H1 (cell line): ENCODE data around the gene ATP13A2. TPM values are rescaled to one million over a fixed set of nuclear protein-coding genes. Genes with fewer than 3 reads are reported as not detected.

Source experiments
- CTCF ChIA-PET: fragments of 300-600 bp; sonication (Branson Sonifier 250); formaldehyde crosslinking; loops from one replicate; lab custom pipeline; 2021; ENCODE audit not compliant: partially characterized antibody; lab: Charles Lee
- POLR2A ChIA-PET: fragments of 300-600 bp; sonication (Branson Sonifier 250); formaldehyde crosslinking; loops from one replicate; lab custom pipeline; 2021; ENCODE audit warnings: inconsistent platforms; ENCODE audit not compliant: partially characterized antibody; lab: Charles Lee
- DNase-seq, 2 experiments: peaks; one replicate each; pipeline versions ENCODE4 v3.0.0 to v3.0.0-alpha.2; 2010 to 2022; ENCODE audit warnings: low spot score in 2 of 2, low read depth in 1 of 2, mixed read lengths in 1 of 2
- FAIRE-seq: peaks from 2 replicates; lab custom pipeline; 2011; peaks lifted over from hg19 to GRCh38; lab: Jason Lieb, UNC
- H2AFZ ChIP-seq: 2 replicates; pipeline ENCODE4 v1.8.1; 2012; ENCODE audit warnings: low read length, inconsistent platforms
- H2AK5ac ChIP-seq: 2 replicates; pipeline ENCODE4 v1.6.1; 2013; ENCODE audit warnings: low read depth, low read length
- H2BK120ac ChIP-seq: replicated peaks from 2 replicates; pipeline ENCODE3; 2013; ENCODE audit warnings: low read depth, low read length, inconsistent platforms
- H2BK12ac ChIP-seq: 2 replicates; pipeline ENCODE4 v1.6.1; 2013; ENCODE audit warnings: low read depth, low read length
- H2BK15ac ChIP-seq: 2 replicates; pipeline ENCODE4 v1.6.1; 2013; ENCODE audit warnings: low read length
- H2BK20ac ChIP-seq: 2 replicates; pipeline ENCODE4 v1.6.1; 2013; ENCODE audit warnings: low read length
- H2BK5ac ChIP-seq: 2 replicates; pipeline ENCODE4 v1.6.1; 2013; ENCODE audit warnings: low read depth, low read length
- H3K14ac ChIP-seq: 2 replicates; pipeline ENCODE4 v1.6.1; 2013; ENCODE audit warnings: inconsistent platforms; ENCODE audit not compliant: insufficient read length
- H3K18ac ChIP-seq: 2 replicates; pipeline ENCODE4 v1.6.1; 2013; ENCODE audit warnings: low read length; ENCODE audit errors: extremely low read depth
- H3K23ac ChIP-seq: 2 replicates; pipeline ENCODE4 v1.6.1; 2013; ENCODE audit warnings: inconsistent platforms; ENCODE audit not compliant: insufficient read length
- H3K23me2 ChIP-seq: 2 replicates; pipeline ENCODE4 v1.6.1; 2013; ENCODE audit warnings: low read depth, low read length
- H3K27ac ChIP-seq: 2 replicates; pipeline ENCODE4 v1.6.1; 2011; ENCODE audit warnings: low read depth, low read length, inconsistent platforms
- H3K27me3 ChIP-seq, 4 experiments: replicated peaks in 1 of 4; 1 replicate in 1 of 4; 2 replicates in 3 of 4; pipeline versions ENCODE4 v1.6.1 to v1.8.1; 2011 to 2013; ENCODE audit warnings: low read length in 3 of 4, mild to moderate bottlenecking in 3 of 4, inconsistent platforms in 2 of 4, mixed read lengths in 2 of 4, moderate library complexity in 1 of 4; ENCODE audit not compliant: control insufficient read depth in 3 of 4, insufficient read depth in 3 of 4; ENCODE audit errors: extremely low read depth in 1 of 4
- H3K36me3 ChIP-seq, 4 experiments: 2 replicates each; pipeline versions ENCODE4 v1.6.1 to v1.8.1; 2011 to 2013; ENCODE audit warnings: mild to moderate bottlenecking in 4 of 4, low read length in 3 of 4, moderate library complexity in 2 of 4, control low read depth in 1 of 4, inconsistent platforms in 1 of 4; ENCODE audit not compliant: insufficient read depth in 4 of 4, control insufficient read depth in 2 of 4
- H3K4ac ChIP-seq: replicated peaks from 2 replicates; pipeline ENCODE3; 2013; ENCODE audit warnings: low read length, low read depth, mixed read lengths, inconsistent platforms; ENCODE audit not compliant: insufficient read length
- H3K4me1 ChIP-seq, 4 experiments: replicated peaks in 1 of 4; 1 replicate in 1 of 4; 2 replicates in 3 of 4; pipeline versions ENCODE4 v1.6.1 to v1.8.1; 2011 to 2013; ENCODE audit warnings: low read length in 3 of 4, inconsistent platforms in 2 of 4, mixed read lengths in 1 of 4; ENCODE audit not compliant: insufficient read depth in 4 of 4, control insufficient read depth in 3 of 4
- H3K4me2 ChIP-seq, 2 experiments: 2 replicates each; pipeline versions ENCODE4 v1.6.1 to v1.8.1; 2011 to 2013; ENCODE audit warnings: low read depth in 2 of 2, low read length in 2 of 2, control low read depth in 1 of 2, inconsistent platforms in 1 of 2, mild to moderate bottlenecking in 1 of 2; ENCODE audit not compliant: insufficient read depth in 1 of 2
- H3K4me3 ChIP-seq, 4 experiments: fragments of 200-600, 300-600 bp in 1 of 4; sonication (generic), shearing (Covaris generic), sonication (Bioruptor Twin) in 1 of 4; 2 replicates each; pipeline versions ENCODE4 v1.5.1 to v1.8.1; 2011 to 2016; ENCODE audit warnings: low read length in 4 of 4, low read depth in 3 of 4, control low read depth in 2 of 4, inconsistent platforms in 2 of 4, mild to moderate bottlenecking in 2 of 4, mixed read lengths in 1 of 4, moderate library complexity in 1 of 4; ENCODE audit not compliant: insufficient read depth in 2 of 4; ENCODE audit errors: extremely low read depth in 1 of 4
- H3K56ac ChIP-seq: replicated peaks from 2 replicates; pipeline ENCODE3; 2013; ENCODE audit warnings: low read depth, mild to moderate bottlenecking, mixed read lengths, low read length, inconsistent platforms; ENCODE audit not compliant: insufficient read length
- H3K79me1 ChIP-seq: 2 replicates; pipeline ENCODE4 v1.6.1; 2013; ENCODE audit warnings: low read depth, low read length, control low read depth
- H3K79me2 ChIP-seq, 2 experiments: 2 replicates each; pipeline versions ENCODE4 v1.6.1 to v1.8.1; 2012 to 2013; ENCODE audit warnings: low read length in 2 of 2, mild to moderate bottlenecking in 2 of 2, inconsistent platforms in 1 of 2; ENCODE audit not compliant: insufficient read depth in 2 of 2, control insufficient read depth in 1 of 2
- H3K9ac ChIP-seq, 4 experiments: replicated peaks in 1 of 4; 1 replicate in 1 of 4; 2 replicates in 3 of 4; pipeline versions ENCODE4 v1.6.1 to v1.8.1; 2011 to 2013; ENCODE audit warnings: low read depth in 3 of 4, low read length in 3 of 4, control low read depth in 2 of 4, mild to moderate bottlenecking in 2 of 4, moderate library complexity in 2 of 4, inconsistent platforms in 1 of 4; ENCODE audit errors: extremely low read depth in 1 of 4
- H3K9me3 ChIP-seq, 2 experiments: 2 replicates each; pipeline versions ENCODE4 v1.6.1 to v1.8.1; 2012 to 2013; ENCODE audit warnings: mild to moderate bottlenecking in 2 of 2, moderate library complexity in 2 of 2, control low read depth in 1 of 2, inconsistent platforms in 1 of 2, low read depth in 1 of 2, low read length in 1 of 2, mixed read lengths in 1 of 2; ENCODE audit not compliant: insufficient read depth in 2 of 2
- H4K20me1 ChIP-seq, 2 experiments: replicated peaks in 1 of 2; 2 replicates each; pipeline versions ENCODE3 to v1.8.1; 2011 to 2013; ENCODE audit warnings: inconsistent platforms in 2 of 2, low read length in 2 of 2, mild to moderate bottlenecking in 1 of 2; ENCODE audit not compliant: insufficient read depth in 2 of 2, control insufficient read depth in 1 of 2
- H4K5ac ChIP-seq: 2 replicates; pipeline ENCODE4 v1.6.1; 2013; ENCODE audit warnings: low read length, low read depth, mixed read lengths, inconsistent platforms; ENCODE audit not compliant: insufficient read length
- H4K8ac ChIP-seq: 2 replicates; pipeline ENCODE4 v1.8.0; 2013; ENCODE audit warnings: mild to moderate bottlenecking, moderate library complexity, low read length, inconsistent platforms; ENCODE audit not compliant: insufficient read depth; ENCODE audit errors: extremely low read depth
- H4K91ac ChIP-seq: replicated peaks from 2 replicates; pipeline ENCODE3; 2013; ENCODE audit warnings: low read length, mixed read lengths, inconsistent platforms; ENCODE audit not compliant: insufficient read length
- BACH1 ChIP-seq: IDR thresholded peaks from 2 replicates; pipeline ENCODE4 v1.6.1; 2012; ENCODE audit warnings: low read length, improper control_type of control experiment
- CHD2 ChIP-seq: IDR thresholded peaks from 2 replicates; pipeline ENCODE4 v1.6.1; 2012; ENCODE audit warnings: low read length, improper control_type of control experiment
- FOSL1 ChIP-seq: IDR thresholded peaks from 2 replicates; pipeline ENCODE4 v1.6.1; 2011; ENCODE audit warnings: mild to moderate bottlenecking, low read depth, low read length, moderate library complexity; ENCODE audit not compliant: insufficient read depth
- KDM1A ChIP-seq: fragments of 200-600, 300-600 bp; sonication (generic); IDR thresholded peaks from 2 replicates; pipeline ENCODE4 v1.7.1; 2016; ENCODE audit warnings: mild to moderate bottlenecking, low read length, borderline replicate concordance
- POLR2A ChIP-seq, 2 experiments: IDR thresholded peaks; 1 replicate in 1 of 2; 2 replicates in 1 of 2; pipeline ENCODE4 v1.6.1; 2011; ENCODE audit warnings: low read depth in 2 of 2, low read length in 2 of 2, mild to moderate bottlenecking in 2 of 2; ENCODE audit errors: control extremely low read depth in 1 of 2
- POLR2AphosphoS5 ChIP-seq: IDR thresholded peaks from 2 replicates; pipeline ENCODE4 v1.6.1; 2011; ENCODE audit warnings: low read depth, low read length
- RNF2 ChIP-seq: fragments of 200-900, 300-1000 bp; sonication (generic); IDR thresholded peaks from 2 replicates; pipeline ENCODE4 v1.7.1; 2016; ENCODE audit warnings: borderline replicate concordance, low read depth, mild to moderate bottlenecking, antibody characterized with exemption, low read length; ENCODE audit not compliant: poor library complexity, severe bottlenecking; ENCODE audit errors: missing control alignments
- RXRA ChIP-seq: IDR thresholded peaks from 2 replicates; pipeline ENCODE4 v1.6.1; 2011; ENCODE audit warnings: low read depth, mild to moderate bottlenecking, low read length, moderate library complexity; ENCODE audit not compliant: insufficient read depth
- SIX5 ChIP-seq: IDR thresholded peaks from 2 replicates; pipeline ENCODE4 v1.6.1; 2011; ENCODE audit warnings: mild to moderate bottlenecking, low read depth, low read length
- SP2 ChIP-seq: IDR thresholded peaks from 2 replicates; pipeline ENCODE4 v1.6.1; 2012; ENCODE audit warnings: mild to moderate bottlenecking, low read length, inconsistent platforms
- SP4 ChIP-seq: IDR thresholded peaks from 2 replicates; pipeline ENCODE4 v1.6.1; 2012; ENCODE audit warnings: low read length, inconsistent platforms
- WGBS, 2 experiments: shearing (Covaris generic) in 1 of 2; methylation state at CpG; one replicate each; pipeline versions ENCODE4 v1.1.6 to v1.1.7; 2013 to 2015; ENCODE audit warnings: low lambda C conversion rate in 2 of 2, mixed read lengths in 2 of 2, inconsistent platforms in 1 of 2, low coverage in 1 of 2, missing lambda C conversion rate in 1 of 2; ENCODE audit not compliant: insufficient replicate concordance in 2 of 2, insufficient coverage in 1 of 2, insufficient read length in 1 of 2; ENCODE audit errors: extremely low coverage in 1 of 2, missing lambda C conversion rate in 1 of 2; 5-methylcytosine and 5-hydroxymethylcytosine counted together
- polyA plus RNA-seq, 7 experiments: library from polyadenylated mRNA; depleted of rRNA in 3 of 7; stranded (reverse) in 5 of 7; unstranded in 2 of 7; fragments of >200 nt in 5 of 7; fragments of 200-250 nt in 2 of 7; gene quantifications; 1 replicate in 5 of 7; 2 replicates in 1 of 7; 4 replicates in 1 of 7; pipeline versions ENCODE4 v1.2.1 to v1.2.3, GENCODE V29; 2011 to 2013; ENCODE audit warnings: missing spikeins in 2 of 7, mixed read lengths in 2 of 7
- total RNA-seq: library from RNA; stranded (reverse); fragmentation: NEBNext Ultra II Directional; extraction: Animal tissue kit (Norgen Biotek cat#: 25700); gene quantifications from 2 replicates; pipeline ENCODE4 v1.2.1, GENCODE V29; 2021
- TF ChIP-seq, protein P1 (sequence below): IDR thresholded peaks from 2 replicates; pipeline ENCODE4 v1.6.1; 2012; ENCODE audit warnings: inconsistent platforms

Gene ATP13A2
- total and polyA plus RNA-seq, 2 of the 8 experiments (the other 6 are each of a cell fraction or from before 2014, with no cell fraction given): 82.1 to 83.6 TPM

DNA sequence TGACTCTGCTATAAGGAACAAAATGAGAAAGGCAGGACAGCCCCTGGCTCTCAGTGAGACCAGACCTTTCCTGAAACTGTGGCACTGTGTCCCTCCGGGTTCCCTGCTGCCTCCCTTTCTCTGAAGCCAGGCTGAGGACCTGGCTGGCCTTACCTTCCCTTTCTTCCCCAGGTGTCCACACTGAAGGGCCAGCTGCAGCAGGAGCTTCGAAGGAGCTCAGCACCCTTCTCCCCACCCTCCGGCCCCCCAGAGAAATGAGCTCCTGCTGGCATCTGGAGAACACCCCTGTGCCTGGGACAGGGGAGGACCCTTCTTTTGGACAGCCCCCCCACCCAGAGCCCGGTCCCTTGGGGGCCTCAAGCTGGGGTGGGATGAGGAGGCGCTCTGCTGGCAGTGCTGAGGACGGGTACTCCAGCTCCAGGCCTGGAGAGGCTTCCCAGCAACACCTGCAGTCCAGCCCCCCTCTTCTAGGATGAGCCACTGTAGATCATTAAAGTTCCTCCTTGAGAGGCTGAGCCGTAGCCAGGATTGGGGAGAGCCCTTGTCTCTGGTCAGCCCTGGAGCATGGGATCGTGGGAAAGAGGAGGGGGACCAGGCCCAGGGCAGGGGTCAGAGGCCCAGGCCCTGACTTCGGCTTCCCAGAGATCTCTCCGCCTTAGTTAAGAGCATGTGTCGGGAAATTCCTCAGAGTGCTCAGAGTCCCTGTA, 39.4 kb downstream of the ATP13A2 start:
- H3K4ac ChIP-seq: no peak overlapping the region
- peaks cover 9 to 33% (median 29%) of the 10 kb centered on the region in 4 experiments for H3K36me3 ChIP-seq
- H3K4me3 ChIP-seq: no peak overlapping the region
- no peak overlapping the region for H3K23ac ChIP-seq
- H3K79me1 ChIP-seq: peaks cover 1% of the 10 kb centered on the region; the same call in 1 of the 2 replicates
- H2BK15ac ChIP-seq: 0 out of 2 replicates have a peak overlapping the region, but pooled peaks have one; percentile 29
- H2AFZ ChIP-seq: no peak overlapping the region
- CTCF ChIA-PET: interaction anchor here (0.7 to 14.3 kb wide), 6 partner anchors 11 to 51 kb away, joined by 3 to 267 read pairs (median 3); partner anchors contain the start of genes CROCC and MFAP2
- POLR2A ChIA-PET: interaction anchor here (0.6 to 9.5 kb wide), 7 partner anchors 8 to 42 kb away, joined by 3 to 92 read pairs (median 3); partner anchors contain the start of gene MFAP2
- no peak overlapping the region for H4K8ac ChIP-seq
- H2BK120ac ChIP-seq: no peak overlapping the region
- no peak overlapping the region for H4K91ac ChIP-seq
- no peak overlapping the region for H3K9ac ChIP-seq
- DNase-seq (no peak), FAIRE-seq (no peak)
- peak overlapping the region; percentile 60; the same call in 1 of the 2 replicates for H2BK5ac ChIP-seq
- TF ChIP-seq CHD2 (no peak), KDM1A (no peak), RXRA (no peak), SP2 (no peak), SIX5 (no peak), FOSL1 (no peak), POLR2AphosphoS5 (no peak; the same call in 1 of the 2 replicates), RNF2 (no peak), POLR2A (IDR thresholded peaks at IDR 0.05; ENCODE audit: control extremely low read depth in 1 of 2, low read depth in 2 of 2, low read length in 2 of 2) (no peak), SP4 (no peak), BACH1 (no peak)
- TF ChIP-seq, protein P1, sequence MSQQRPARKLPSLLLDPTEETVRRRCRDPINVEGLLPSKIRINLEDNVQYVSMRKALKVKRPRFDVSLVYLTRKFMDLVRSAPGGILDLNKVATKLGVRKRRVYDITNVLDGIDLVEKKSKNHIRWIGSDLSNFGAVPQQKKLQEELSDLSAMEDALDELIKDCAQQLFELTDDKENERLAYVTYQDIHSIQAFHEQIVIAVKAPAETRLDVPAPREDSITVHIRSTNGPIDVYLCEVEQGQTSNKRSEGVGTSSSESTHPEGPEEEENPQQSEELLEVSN: no peak
- no peak overlapping the region for H3K4me2 ChIP-seq
- WGBS, 2 experiments: 90% methylated on average over 10 of the region's 11 CpGs; no CpG with 5 or more reads in 1 of the 2 experiments
- H4K20me1 ChIP-seq: peaks cover 13 to 20% of the 10 kb centered on the region in 2 experiments
- H4K5ac ChIP-seq: no peak overlapping the region
- no peak overlapping the region for H2BK20ac ChIP-seq
- no peaks in the 10 kb centered on the region for H3K9me3 ChIP-seq
- H3K4me1 ChIP-seq: peaks cover 0 to 11% (median 8%) of the 10 kb centered on the region in 4 experiments; a peak in 6 of 7 replicates
- no peak overlapping the region for H3K27ac ChIP-seq
- no peak overlapping the region for H2AK5ac ChIP-seq
- no peaks in the 10 kb centered on the region for H3K27me3 ChIP-seq
- H2BK12ac ChIP-seq: no peak overlapping the region
- no peak overlapping the region for H3K14ac ChIP-seq
- peaks cover 3% of the 10 kb centered on the region; the same call in 1 of the 2 replicates for H3K23me2 ChIP-seq
- H3K79me2 ChIP-seq: peaks cover 0 to 3% of the 10 kb centered on the region in 2 experiments; a peak in 1 of 4 replicates
- H3K56ac ChIP-seq: no peak overlapping the region
- no peak overlapping the region for H3K18ac ChIP-seq
